Measurements from ENCODE around the gene RHOT2.

DNA sequence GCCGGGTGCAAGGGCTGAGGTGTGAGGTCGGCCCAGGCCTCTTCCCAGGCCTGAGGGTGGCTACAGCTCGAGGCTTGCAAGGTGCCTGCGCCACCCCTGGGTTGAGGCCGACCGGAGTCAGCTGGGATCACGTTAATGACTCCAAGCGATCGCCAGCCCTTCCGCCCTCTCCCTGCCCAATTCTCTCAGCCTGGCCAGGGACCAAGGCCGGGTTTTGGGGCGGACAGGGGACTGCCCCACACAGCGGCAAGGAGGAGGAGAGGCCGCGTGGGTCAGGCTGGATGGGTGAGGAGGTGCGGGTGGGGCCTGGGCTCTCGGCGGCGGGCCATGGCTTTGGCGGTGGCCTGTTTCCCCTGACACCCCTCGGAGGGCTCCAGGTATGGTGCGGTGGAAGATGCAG lies 25.4 kb downstream of the RHOT2 start:
- TF ChIP-seq, protein P1, sequence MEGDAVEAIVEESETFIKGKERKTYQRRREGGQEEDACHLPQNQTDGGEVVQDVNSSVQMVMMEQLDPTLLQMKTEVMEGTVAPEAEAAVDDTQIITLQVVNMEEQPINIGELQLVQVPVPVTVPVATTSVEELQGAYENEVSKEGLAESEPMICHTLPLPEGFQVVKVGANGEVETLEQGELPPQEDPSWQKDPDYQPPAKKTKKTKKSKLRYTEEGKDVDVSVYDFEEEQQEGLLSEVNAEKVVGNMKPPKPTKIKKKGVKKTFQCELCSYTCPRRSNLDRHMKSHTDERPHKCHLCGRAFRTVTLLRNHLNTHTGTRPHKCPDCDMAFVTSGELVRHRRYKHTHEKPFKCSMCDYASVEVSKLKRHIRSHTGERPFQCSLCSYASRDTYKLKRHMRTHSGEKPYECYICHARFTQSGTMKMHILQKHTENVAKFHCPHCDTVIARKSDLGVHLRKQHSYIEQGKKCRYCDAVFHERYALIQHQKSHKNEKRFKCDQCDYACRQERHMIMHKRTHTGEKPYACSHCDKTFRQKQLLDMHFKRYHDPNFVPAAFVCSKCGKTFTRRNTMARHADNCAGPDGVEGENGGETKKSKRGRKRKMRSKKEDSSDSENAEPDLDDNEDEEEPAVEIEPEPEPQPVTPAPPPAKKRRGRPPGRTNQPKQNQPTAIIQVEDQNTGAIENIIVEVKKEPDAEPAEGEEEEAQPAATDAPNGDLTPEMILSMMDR (conservative IDR thresholded peaks at IDR 0.05 in 1 of 2, IDR thresholded peaks at IDR 0.05 in 1 of 2; ENCODE audit: extremely low read depth in 1 of 2, insufficient read depth in 1 of 2, low read depth in 1 of 2, low read length in 2 of 2) = no peak
- TF ChIP-seq EZH2 (IDR thresholded peaks at IDR 0.05; ENCODE audit: borderline replicate concordance, low read length) = peak; percentile 28
